Left lung (tissue), 10 donors: ENCODE data around the gene IGFALS. TPM values are rescaled to one million over a fixed set of nuclear protein-coding genes. Genes with fewer than 3 reads are reported as not detected.
A peak's percentile ranks its signal among the peaks of the same experiment; 100 is the strongest.

Source experiments
- ATAC-seq: fragments of 200-7000 bp; cut with Tn5 transposase; one replicate; pipeline ENCODE4 v1.9.1; 2020; ENCODE audit warnings: moderate library complexity
- DNase-seq, 4 donors: peaks; one replicate each; pipeline ENCODE4 v3.0.0-alpha.2; 2013 to 2020
- H3K27ac ChIP-seq, 2 donors: fragments of 200-600 bp; sonication (generic) in 1 of 2; one replicate each; pipeline versions ENCODE4 v1.5.0 to v1.8.0; 2020 to 2021
- H3K27me3 ChIP-seq, 2 donors: fragments of 200-600 bp; sonication (generic) in 1 of 2; one replicate each; pipeline versions ENCODE4 v1.5.0 to v1.8.0; 2020 to 2021
- H3K36me3 ChIP-seq, 2 donors: fragments of 200-600 bp; sonication (generic) in 1 of 2; one replicate each; pipeline versions ENCODE4 v1.5.0 to v1.8.0; 2020 to 2021
- H3K4me1 ChIP-seq, 2 donors: fragments of 200-600 bp; one replicate each; pipeline ENCODE4 v1.8.0; 2021
- H3K4me3 ChIP-seq, 2 donors: fragments of 200-600 bp; sonication (generic) in 1 of 2; one replicate each; pipeline versions ENCODE4 v1.5.0 to v1.8.0; 2020 to 2021; ENCODE audit warnings: mild to moderate bottlenecking in 1 of 2
- H3K9me3 ChIP-seq, 2 donors: fragments of 200-600 bp; sonication (generic) in 1 of 2; one replicate each; pipeline versions ENCODE4 v1.5.0 to v1.8.0; 2020 to 2021
- CTCF ChIP-seq, 2 donors: fragments of 200-600 bp; sonication (generic) in 1 of 2; IDR thresholded peaks; one replicate each; pipeline versions ENCODE4 v1.5.0 to v1.8.0; 2021; ENCODE audit warnings: antibody characterized with exemption in 2 of 2
- intact Hi-C, 2 donors: fragments of 100-400 bp; cut with DNase I; formaldehyde crosslinking; loops; one replicate each; pipeline versions ENCODE4 v1.11.2 to v1.14.2; 2022
- polyA plus RNA-seq, 6 donors: library from polyadenylated mRNA; unstranded; fragments of 120-200 nt; gene quantifications; one replicate each; pipeline ENCODE4 v1.2.1, GENCODE V29; 2013; ENCODE audit not compliant: insufficient read length in 6 of 6
- total RNA-seq, 2 donors: library from RNA; stranded (reverse); fragmentation: NEBNext Ultra II Directional; extraction: Animal tissue kit (Norgen Biotek cat#: 25700); gene quantifications; one replicate each; pipeline ENCODE4 v1.2.1, GENCODE V29; 2021
- donor health status: DM: no; HTN: yes; CAD: no.
- donor health status: DM: no; HTN: no; CAD: no.

IGFALS gene
- total and polyA plus RNA-seq, 8 donors = 0.37 to 3.3 (median 2.4) TPM

- Histone ChIP-seq H3K27ac (peak overlapping the region in 1 of 2 donors; percentile 88), H3K9me3 (no peaks in the 10 kb centered on the region), H3K4me1 (peaks cover 8 to 39% of the 10 kb centered on the region in 2 donors), H3K27me3 (no peaks in the 10 kb centered on the region), H3K4me3 (peak overlapping the region; percentile 81 to 87), H3K36me3 (peaks cover 0 to 41% of the 10 kb centered on the region in 2 donors)
- TF ChIP-seq CTCF (IDR thresholded peaks at IDR 0.05) = no peak
- intact Hi-C loops = no loop called here
- ATAC-seq = no peak
- peak in 1 of 4 donors; percentile 14 for DNase-seq
Observed at GRCh38 chr16:1781254-1781653, 12.3 kb downstream of the IGFALS start.

GRCh38 chr16:1780677-1781072, 12.8 kb downstream of the IGFALS start:
- no peaks in the 10 kb centered on the region for H3K27me3 ChIP-seq
- no peak overlapping the region for H3K27ac ChIP-seq
- DNase-seq = no peak
- no peak overlapping the region for H3K4me3 ChIP-seq
- intact Hi-C loops = no loop called here
- no peak for TF ChIP-seq CTCF (IDR thresholded peaks at IDR 0.05)
- no peak for ATAC-seq
- no peaks in the 10 kb centered on the region for H3K9me3 ChIP-seq
- H3K36me3 ChIP-seq = peaks cover 0 to 41% of the 10 kb centered on the region in 2 donors
- peaks cover 8 to 35% of the 10 kb centered on the region in 2 donors for H3K4me1 ChIP-seq

GRCh38 chr16:1779741-1780676, 13.5 kb downstream of the IGFALS start:
- H3K9me3 ChIP-seq = no peaks in the 10 kb centered on the region
- ATAC-seq = no peak
- no peak overlapping the region for H3K4me3 ChIP-seq
- intact Hi-C loops = no loop called here
- no peaks in the 10 kb centered on the region for H3K27me3 ChIP-seq
- peaks cover 8 to 35% of the 10 kb centered on the region in 2 donors for H3K4me1 ChIP-seq
- H3K27ac ChIP-seq = no peak overlapping the region
- no peak for TF ChIP-seq CTCF (IDR thresholded peaks at IDR 0.05)
- peaks cover 0 to 47% of the 10 kb centered on the region in 2 donors for H3K36me3 ChIP-seq
- no peak for DNase-seq

- peaks cover 0 to 50% of the 10 kb centered on the region in 2 donors for H3K36me3 ChIP-seq
- H3K27ac ChIP-seq = no peak overlapping the region
- H3K27me3 ChIP-seq = no peaks in the 10 kb centered on the region
- no peak overlapping the region for H3K4me3 ChIP-seq
- no peaks in the 10 kb centered on the region for H3K9me3 ChIP-seq
- H3K4me1 ChIP-seq = peaks cover 12 to 35% of the 10 kb centered on the region in 2 donors
- no peak for TF ChIP-seq CTCF (IDR thresholded peaks at IDR 0.05)
- DNase-seq (no peak), ATAC-seq (no peak)
- intact Hi-C loops = no loop called here
Observed at GRCh38 chr16:1779234-1779701, 14.2 kb downstream of the IGFALS start.
